Measurements from ENCODE around the gene KRT6B.

KRT6B gene

GRCh38 chr12:52496054-52496453 is 44.1 kb upstream of the KRT6B start:
- no peaks in the 10 kb centered on the region for H3K9me2 ChIP-seq (replicated peaks; ENCODE audit: low read depth, low read length)
- H2AFZ ChIP-seq (ENCODE audit: low read length), result no peak overlapping the region
- no peaks in the 10 kb centered on the region for H3K9me3 ChIP-seq (ENCODE audit: insufficient read depth, low read depth, low read length)
- no peaks in the 10 kb centered on the region for H3F3A ChIP-seq (ENCODE audit: low read depth)
- H3K79me2 ChIP-seq (ENCODE audit: insufficient read depth, low read length), result no peaks in the 10 kb centered on the region
- no peak for TF ChIP-seq CTCF (conservative IDR thresholded peaks at IDR 0.05; ENCODE audit: low read length)
- TF ChIP-seq EZH2phosphoT487 (IDR thresholded peaks at IDR 0.05; ENCODE audit: borderline replicate concordance), result no peak
- no peaks in the 10 kb centered on the region for H3K36me3 ChIP-seq (ENCODE audit: insufficient read depth, low read length)
- no peaks in the 10 kb centered on the region for H3K4me1 ChIP-seq (ENCODE audit: insufficient read depth, low read length, poor library complexity, severe bottlenecking)
- no peak overlapping the region for H3K4me3 ChIP-seq (ENCODE audit: low read length, poor library complexity, severe bottlenecking)
- no peak overlapping the region for H3K9ac ChIP-seq (ENCODE audit: low read depth, low read length, poor library complexity, severe bottlenecking)
- H3K27me3 ChIP-seq (ENCODE audit: insufficient read depth, low read length, poor library complexity, severe bottlenecking), result no peaks in the 10 kb centered on the region
- no peaks in the 10 kb centered on the region for H4K20me1 ChIP-seq (ENCODE audit: insufficient read depth, low read length, poor library complexity, severe bottlenecking)
- H3K4me2 ChIP-seq (ENCODE audit: low read depth, low read length, poor library complexity, severe bottlenecking), result no peak overlapping the region

GRCh38 chr12:52495389-52495788 is 43.4 kb upstream of the KRT6B start:
- Histone ChIP-seq H4K20me1 (ENCODE audit: insufficient read depth, low read length, poor library complexity, severe bottlenecking) (no peaks in the 10 kb centered on the region), H3K27me3 (ENCODE audit: insufficient read depth, low read length, poor library complexity, severe bottlenecking) (no peaks in the 10 kb centered on the region), H3F3A (ENCODE audit: low read depth) (no peaks in the 10 kb centered on the region), H3K9me3 (ENCODE audit: insufficient read depth, low read depth, low read length) (no peaks in the 10 kb centered on the region), H3K9ac (ENCODE audit: low read depth, low read length, poor library complexity, severe bottlenecking) (no peak overlapping the region), H3K4me2 (ENCODE audit: low read depth, low read length, poor library complexity, severe bottlenecking) (no peak overlapping the region), H3K4me3 (ENCODE audit: low read length, poor library complexity, severe bottlenecking) (no peak overlapping the region), H3K4me1 (ENCODE audit: insufficient read depth, low read length, poor library complexity, severe bottlenecking) (no peaks in the 10 kb centered on the region), H3K9me2 (replicated peaks; ENCODE audit: low read depth, low read length) (no peaks in the 10 kb centered on the region), H2AFZ (ENCODE audit: low read length) (0 out of 2 replicates have a peak overlapping the region, but pooled peaks have one; percentile 3), H3K36me3 (ENCODE audit: insufficient read depth, low read length) (no peaks in the 10 kb centered on the region), H3K79me2 (ENCODE audit: insufficient read depth, low read length) (no peaks in the 10 kb centered on the region)
- TF ChIP-seq EZH2phosphoT487 (IDR thresholded peaks at IDR 0.05; ENCODE audit: borderline replicate concordance) (no peak), CTCF (conservative IDR thresholded peaks at IDR 0.05; ENCODE audit: low read length) (no peak)

- no peak overlapping the region for H2AFZ ChIP-seq (ENCODE audit: low read length)
- H3K79me2 ChIP-seq (ENCODE audit: insufficient read depth, low read length), result no peaks in the 10 kb centered on the region
- no peaks in the 10 kb centered on the region for H3K4me1 ChIP-seq (ENCODE audit: insufficient read depth, low read length, poor library complexity, severe bottlenecking)
- no peak overlapping the region for H3K9ac ChIP-seq (ENCODE audit: low read depth, low read length, poor library complexity, severe bottlenecking)
- no peak for TF ChIP-seq EZH2phosphoT487 (IDR thresholded peaks at IDR 0.05; ENCODE audit: borderline replicate concordance)
- no peak for TF ChIP-seq CTCF (conservative IDR thresholded peaks at IDR 0.05; ENCODE audit: low read length)
- no peaks in the 10 kb centered on the region for H3K27me3 ChIP-seq (ENCODE audit: insufficient read depth, low read length, poor library complexity, severe bottlenecking)
- H3K4me2 ChIP-seq (ENCODE audit: low read depth, low read length, poor library complexity, severe bottlenecking), result no peak overlapping the region
- H4K20me1 ChIP-seq (ENCODE audit: insufficient read depth, low read length, poor library complexity, severe bottlenecking), result no peaks in the 10 kb centered on the region
- H3K4me3 ChIP-seq (ENCODE audit: low read length, poor library complexity, severe bottlenecking), result no peak overlapping the region
- H3K36me3 ChIP-seq (ENCODE audit: insufficient read depth, low read length), result no peaks in the 10 kb centered on the region
- H3K9me3 ChIP-seq (ENCODE audit: insufficient read depth, low read depth, low read length), result no peaks in the 10 kb centered on the region
- H3F3A ChIP-seq (ENCODE audit: low read depth), result no peaks in the 10 kb centered on the region
- no peaks in the 10 kb centered on the region for H3K9me2 ChIP-seq (replicated peaks; ENCODE audit: low read depth, low read length)
Measured at GRCh38 chr12:52494518-52494917, 42.6 kb upstream of the KRT6B start.
